Hepatic stellate cell (primary cell): ENCODE results near the gene ELMO1.

Experiments
- DNase-seq: peaks from one replicate; pipeline ENCODE4 v3.0.0; 2011; ENCODE audit warnings: low spot score

ELMO1 gene

GRCh38 chr7:37368540-37368939, 80.1 kb downstream of the ELMO1 start:
- no peak for DNase-seq

- no peak for DNase-seq
Measured at GRCh38 chr7:37367010-37367409, 81.7 kb downstream of the ELMO1 start.

GRCh38 chr7:37366445-37366844, 82.2 kb downstream of the ELMO1 start:
- DNase-seq, result no peak

GRCh38 chr7:37365405-37365804, 83.3 kb downstream of the ELMO1 start:
- no peak for DNase-seq

- no peak for DNase-seq
Measured at GRCh38 chr7:37364856-37365255, 83.8 kb downstream of the ELMO1 start.

- DNase-seq, result no peak
Measured at GRCh38 chr7:37363536-37364491, 84.8 kb downstream of the ELMO1 start.

GRCh38 chr7:37362802-37363201, 85.9 kb downstream of the ELMO1 start:
- DNase-seq, result no peak

GRCh38 chr7:37360484-37360883, 88.2 kb downstream of the ELMO1 start:
- no peak for DNase-seq

GRCh38 chr7:37359662-37360444, 88.8 kb downstream of the ELMO1 start:
- DNase-seq, result no peak

- DNase-seq, result no peak
Measured at GRCh38 chr7:37359180-37359579, 89.5 kb downstream of the ELMO1 start.

GRCh38 chr7:37357637-37357996, 91.0 kb downstream of the ELMO1 start:
- DNase-seq, result no peak

- DNase-seq, result no peak
Measured at GRCh38 chr7:37356911-37357636, 91.6 kb downstream of the ELMO1 start.

GRCh38 chr7:37354656-37355131, 94.0 kb downstream of the ELMO1 start:
- no peak for DNase-seq

- DNase-seq, result no peak
Measured at GRCh38 chr7:37353949-37354655, 94.6 kb downstream of the ELMO1 start.

GRCh38 chr7:37352974-37353948, 95.4 kb downstream of the ELMO1 start:
- DNase-seq, result no peak

GRCh38 chr7:37352251-37352880, 96.3 kb downstream of the ELMO1 start:
- no peak for DNase-seq

GRCh38 chr7:37351716-37352115, 96.9 kb downstream of the ELMO1 start:
- DNase-seq, result no peak

- no peak for DNase-seq
Measured at GRCh38 chr7:37349979-37350590, 98.6 kb downstream of the ELMO1 start.

- no peak for DNase-seq
Measured at GRCh38 chr7:37348982-37349381, 99.7 kb downstream of the ELMO1 start.

- no peak for DNase-seq
Measured at GRCh38 chr7:37346761-37347160, 101.9 kb downstream of the ELMO1 start.
